K562 (cell line): ENCODE measurements around the gene STK11. TPM values are rescaled to one million over a fixed set of nuclear protein-coding genes. Genes with fewer than 3 reads are reported as not detected.

ENCODE experiments used
- CBFA2T3 ChIP-seq: fragments of 450-650 bp; IDR thresholded peaks from 2 replicates; pipeline ENCODE4 v1.6.1; 2017
- CBFB ChIP-seq: sonication (generic); formaldehyde crosslinking; IDR thresholded peaks from 2 replicates; pipeline ENCODE4 v1.4.0; 2020; ENCODE audit warnings: mild to moderate bottlenecking, missing genetic modification reagents
- ELF4 ChIP-seq: fragments of 450-650 bp; formaldehyde crosslinking; IDR thresholded peaks from 2 replicates; pipeline ENCODE4 v1.4.0; 2022; ENCODE audit warnings: missing genetic modification characterization
- ERF ChIP-seq: fragments of 450-650 bp; formaldehyde crosslinking; IDR thresholded peaks from 2 replicates; pipeline ENCODE4 v1.4.0; 2020; ENCODE audit warnings: mild to moderate bottlenecking, mixed read lengths
- HNRNPL ChIP-seq: fragments of 200-400 bp; formaldehyde crosslinking; IDR thresholded peaks from 2 replicates; pipeline ENCODE4 v1.6.1; 2017; ENCODE audit warnings: low read depth, mild to moderate bottlenecking, low read length
- ID3 ChIP-seq, 2 experiments: fragments of 250-450 bp in 1 of 2; fragments of 450-650 bp in 1 of 2; sonication (Bioruptor Pico) in 1 of 2; IDR thresholded peaks; 2 replicates each; pipeline versions ENCODE4 v1.6.1 to v1.8.0; 2016 to 2021; ENCODE audit warnings: mild to moderate bottlenecking in 2 of 2, moderate library complexity in 2 of 2, missing compliant biosample characterization in 1 of 2, missing genetic modification characterization in 1 of 2
- KDM5B ChIP-seq: fragments of 200-600 bp; sonication (generic); IDR thresholded peaks from 2 replicates; pipeline ENCODE4 v1.6.1; 2012; ENCODE audit warnings: low read depth, mild to moderate bottlenecking, moderate library complexity, low read length, control low read depth, inconsistent platforms; ENCODE audit not compliant: insufficient replicate concordance
- MYNN ChIP-seq, 2 experiments: sonication (generic); formaldehyde crosslinking in 1 of 2; IDR thresholded peaks; 2 replicates each; pipeline versions ENCODE4 v1.5.0 to v1.6.1; 2016 to 2020; ENCODE audit warnings: antibody characterized with exemption in 1 of 2, missing genetic modification reagents in 1 of 2
- PCBP1 ChIP-seq: fragments of 200-400 bp; formaldehyde crosslinking; IDR thresholded peaks from 2 replicates; pipeline ENCODE4 v1.6.1; 2018; ENCODE audit warnings: mild to moderate bottlenecking, low read depth, low read length; ENCODE audit not compliant: poor library complexity, severe bottlenecking
- POLR2B ChIP-seq: fragments of 450-650 bp; IDR thresholded peaks from 2 replicates; pipeline ENCODE4 v1.6.1; 2018; ENCODE audit warnings: low read depth; ENCODE audit not compliant: partially characterized antibody
- POU5F1 ChIP-seq: fragments of 150-350 bp; IDR thresholded peaks from 2 replicates; pipeline ENCODE4 v1.6.1; 2014; ENCODE audit warnings: borderline replicate concordance, low read length, low read depth, mild to moderate bottlenecking; ENCODE audit not compliant: partially characterized antibody
- RREB1 ChIP-seq: fragments of 250-450 bp; sonication (Bioruptor Pico); IDR thresholded peaks from 2 replicates; pipeline ENCODE4 v1.4.0; 2020
- SMARCE1 ChIP-seq: fragments of 450-650 bp; IDR thresholded peaks from 2 replicates; pipeline ENCODE4 v1.7.1; 2016; ENCODE audit warnings: mild to moderate bottlenecking
- ZNF263 ChIP-seq: sonication (generic); formaldehyde crosslinking; IDR thresholded peaks from 2 replicates; pipeline ENCODE4 v1.8.0; 2022; ENCODE audit warnings: mild to moderate bottlenecking, missing genetic modification reagents, borderline replicate concordance
- ZNF518B ChIP-seq: fragments of 250-450 bp; sonication (Bioruptor Pico); IDR thresholded peaks from 2 replicates; pipeline ENCODE4 v1.5.0; 2021; ENCODE audit warnings: mild to moderate bottlenecking, moderate library complexity
- polyA plus RNA-seq, 8 experiments: library from polyadenylated mRNA; depleted of rRNA in 4 of 8; stranded (reverse) in 5 of 8; unstranded in 3 of 8; fragments of >200 nt; fragmentation: Nextera tagmentation in 2 of 8; fragmentation: Illumina TruSeq in 1 of 8; extraction: Ambion mirVana in 2 of 8; extraction: Trizol in 1 of 8; gene quantifications; 2 replicates each; pipeline versions ENCODE4 v1.2.1 to v1.2.3, GENCODE V29; 2011 to 2014; ENCODE audit warnings: inconsistent platforms in 1 of 8, missing spikeins in 1 of 8
- total RNA-seq, 7 experiments: library from RNA; depleted of rRNA in 6 of 7; stranded (reverse); fragments of >200 nt in 6 of 7; fragmentation: Illumina TruSeq in 2 of 7; extraction: Trizol in 2 of 7; gene quantifications; 2 replicates each; pipeline versions ENCODE4 v1.2.1 to v1.2.3, GENCODE V29; 2011 to 2021; ENCODE audit warnings: low replicate concordance in 1 of 7

Gene STK11
- total and polyA plus RNA-seq, 9 of the 15 experiments (the other 6 are each of a cell fraction or from before 2014, with no cell fraction given) = 0.15 to 96.5 (median 31.7) TPM

- TF ChIP-seq SMARCE1 (no peak; the same call in 1 of the 2 replicates), CBFB (CRISPR knock-in tag) (0 out of 2 replicates have a peak, but pooled peaks have one; percentile 20), HNRNPL (peak; percentile 73), POU5F1 (no peak), ZNF263 (CRISPR knock-in tag) (no peak), ID3 (CRISPR knock-in tag; IDR thresholded peaks at IDR 0.05) (no peak), ID3 (tag; IDR thresholded peaks at IDR 0.05) (no peak; the same call in 1 of the 2 replicates), PCBP1 (peak; percentile 81), RREB1 (no peak), CBFA2T3 (no peak), ELF4 (CRISPR knock-in tag) (0 out of 2 replicates have a peak, but pooled peaks have one; percentile 48), ERF (peak; percentile 68), KDM5B (peak; percentile 93), ZNF518B (CRISPR knock-in tag) (no peak), MYNN (IDR thresholded peaks at IDR 0.05) (0 out of 2 replicates have a peak, but pooled peaks have one; percentile 13), MYNN (CRISPR knock-in tag; IDR thresholded peaks at IDR 0.05) (no peak), POLR2B (peak; percentile 93)
These were observed 42.7 kb downstream of the STK11 start, which contains the start of gene MIDN (continued) for GRCh38 chr19:1248139-1248785.
